HepG2 (cell line): ENCODE results near the gene MED15. TPM values are rescaled to one million over a fixed set of nuclear protein-coding genes. Genes with fewer than 3 reads are reported as not detected.
"Not testable (repeated sequence)": the region's sequence is repeated elsewhere in the genome, so short reads cannot be mapped to it uniquely, and the experiment has no call there.

ENCODE experiments used
- ATAC-seq: fragments of 200-7000 bp; cut with Tn5 transposase; 3 replicates; pipeline ENCODE4 v1.9.1; 2020; ENCODE audit warnings: mild to moderate bottlenecking, moderate library complexity
- BruUV-seq: library from RNA; stranded (reverse); fragments of 400-500 nt; replicated peaks from 2 replicates; lab custom pipeline; 2021; lab: Mats Ljungman, UMichigan
- CTCF ChIA-PET: fragments of 300-600 bp; formaldehyde crosslinking; extraction: SDS; loops from one replicate; lab custom pipeline; 2021; ENCODE audit warnings: low total read pairs, inconsistent platforms, low intra/inter-chr PET ratio; lab: Yijun Ruan, JAX
- POLR2A ChIA-PET: fragments of 350-600 bp; sonication (Branson Sonifier 250); formaldehyde crosslinking; loops from one replicate; lab custom pipeline; 2020; ENCODE audit warnings: antibody characterized with exemption, inconsistent platforms; lab: Yijun Ruan, JAX
- DNase-seq: peaks from one replicate; pipeline ENCODE4 v3.0.0-alpha.2; 2015; ENCODE audit warnings: low spot score
- FAIRE-seq: peaks from 3 replicates; lab custom pipeline; 2011; peaks lifted over from hg19 to GRCh38; lab: Jason Lieb, UNC
- H2AFZ ChIP-seq: one replicate; pipeline ENCODE4 v1.6.1; 2011; ENCODE audit warnings: low read length, inconsistent platforms
- H3K27ac ChIP-seq: fragments of 300-600 bp; 3 replicates; pipeline ENCODE4 v1.8.0; 2011; ENCODE audit warnings: mixed run types, mild to moderate bottlenecking, mixed read lengths, low read length, inconsistent platforms; ENCODE audit not compliant: insufficient read depth; ENCODE audit errors: extremely low read length
- H3K27me3 ChIP-seq, 2 experiments: fragments of 200-600 bp in 1 of 2; 2 replicates in 1 of 2; 3 replicates in 1 of 2; pipeline versions ENCODE4 v1.6.0 to v1.8.0; 2011; ENCODE audit warnings: low read length in 2 of 2, mild to moderate bottlenecking in 2 of 2, moderate library complexity in 2 of 2, inconsistent platforms in 1 of 2; ENCODE audit not compliant: insufficient read depth in 2 of 2, control insufficient read depth in 1 of 2
- H3K36me3 ChIP-seq, 2 experiments: fragments of 200-600 bp in 1 of 2; replicated peaks in 1 of 2; 2 replicates in 1 of 2; 3 replicates in 1 of 2; pipeline versions ENCODE4 v1.5.1 to v1.8.0; 2011; ENCODE audit warnings: low read length in 2 of 2, inconsistent platforms in 1 of 2; ENCODE audit not compliant: insufficient read depth in 2 of 2, control insufficient read depth in 1 of 2
- H3K4me1 ChIP-seq: 2 replicates; pipeline ENCODE4 v1.5.1; 2012; ENCODE audit warnings: low read length, inconsistent platforms; ENCODE audit not compliant: insufficient read depth
- H3K4me2 ChIP-seq: 2 replicates; pipeline ENCODE4 v1.6.0; 2011; ENCODE audit warnings: low read depth, low read length, inconsistent platforms
- H3K4me3 ChIP-seq, 3 experiments: fragments of 200-600 bp in 1 of 3; sonication (generic), shearing (Covaris generic) in 1 of 3; replicated peaks in 1 of 3; 2 replicates each; pipeline ENCODE4 v1.5.1; 2011 to 2016; ENCODE audit warnings: low read length in 3 of 3, inconsistent platforms in 2 of 3, low read depth in 2 of 3, mild to moderate bottlenecking in 2 of 3, control low read depth in 1 of 3, mixed read lengths in 1 of 3; ENCODE audit not compliant: insufficient read depth in 1 of 3
- H3K79me2 ChIP-seq: one replicate; pipeline ENCODE4 v1.6.1; 2011; ENCODE audit warnings: low read length, inconsistent platforms; ENCODE audit not compliant: insufficient read depth
- H3K9ac ChIP-seq: 2 replicates; pipeline ENCODE4 v1.6.0; 2011; ENCODE audit warnings: mild to moderate bottlenecking, low read depth, low read length, inconsistent platforms; ENCODE audit not compliant: insufficient read depth
- H3K9me3 ChIP-seq: 2 replicates; pipeline ENCODE4 v1.5.1; 2012; ENCODE audit warnings: mild to moderate bottlenecking, low read length
- H4K20me1 ChIP-seq: 2 replicates; pipeline ENCODE4 v1.6.0; 2011; ENCODE audit warnings: inconsistent platforms, mild to moderate bottlenecking, low read length, moderate library complexity; ENCODE audit not compliant: insufficient read depth
- KAT2B ChIP-seq: fragments of 150-350 bp; IDR thresholded peaks from 2 replicates; pipeline ENCODE4 v1.6.1; 2014; ENCODE audit warnings: low read depth, low read length, borderline replicate concordance
- MAFF ChIP-seq: IDR thresholded peaks from 2 replicates; pipeline ENCODE4 v1.6.1; 2011; ENCODE audit warnings: low read depth, low read length, improper control_type of control experiment
- SYNCRIP ChIP-seq: fragments of 200-400 bp; formaldehyde crosslinking; IDR thresholded peaks from 2 replicates; pipeline ENCODE4 v1.6.1; 2018; ENCODE audit warnings: mild to moderate bottlenecking, low read depth, low read length; ENCODE audit not compliant: insufficient read depth
- TBX2 ChIP-seq: sonication (generic); formaldehyde crosslinking; IDR thresholded peaks from 2 replicates; pipeline ENCODE4 v1.5.0; 2020; ENCODE audit warnings: missing genetic modification reagents, mild to moderate bottlenecking, borderline replicate concordance
- TRIM24 ChIP-seq: sonication (generic); formaldehyde crosslinking; IDR thresholded peaks from 2 replicates; pipeline ENCODE4 v1.8.0; 2022; ENCODE audit warnings: mild to moderate bottlenecking, missing genetic modification reagents
- ZNF776 ChIP-seq: sonication (generic); formaldehyde crosslinking; IDR thresholded peaks from 2 replicates; pipeline ENCODE4 v1.4.0; 2020; ENCODE audit warnings: mild to moderate bottlenecking, missing genetic modification reagents
- ZNF883 ChIP-seq: sonication (generic); formaldehyde crosslinking; IDR thresholded peaks from 2 replicates; pipeline ENCODE4 v1.5.1; 2020; ENCODE audit warnings: mild to moderate bottlenecking, missing genetic modification reagents; ENCODE audit errors: not compliant biosample characterization
- WGBS: methylation state at CpG from one replicate; pipeline ENCODE4 v1.1.6; 2017; ENCODE audit warnings: low lambda C conversion rate; 5-methylcytosine and 5-hydroxymethylcytosine counted together
- in situ Hi-C: cut with HindIII; loops from 2 replicates; pipeline ENCODE4 v1.10.0; 2017; ENCODE audit warnings: low pct_unique_long_range_greater_than_20kb; ENCODE audit not compliant: extremely low pct_ligation_motif_present
- intact Hi-C: fragments of 100-400 bp; cut with micrococcal nuclease; formaldehyde crosslinking; loops from one replicate; pipeline ENCODE4 v1.10.0; 2022; ENCODE audit not compliant: unreplicated experiment
- polyA plus RNA-seq, 8 experiments: library from polyadenylated mRNA; depleted of rRNA in 3 of 8; stranded (reverse) in 7 of 8; unstranded in 1 of 8; fragments of >200 nt; fragmentation: Illumina TruSeq in 4 of 8; extraction: Trizol in 4 of 8; gene quantifications; 2 replicates each; pipeline versions ENCODE4 v1.2.1 to v1.2.3, GENCODE V29; 2011 to 2016; ENCODE audit warnings: low read depth in 4 of 8, missing spikeins in 1 of 8, mixed read lengths in 1 of 8; ENCODE audit not compliant: insufficient read depth in 1 of 8
- total RNA-seq, 5 experiments: library from RNA; depleted of rRNA; stranded (reverse); fragments of >200 nt; fragmentation: Illumina TruSeq; extraction: Trizol; gene quantifications; 2 replicates each; pipeline ENCODE4 v1.2.3, GENCODE V29; 2016; ENCODE audit warnings: low read depth in 1 of 5
- TF ChIP-seq, protein P1 (sequence below): IDR thresholded peaks from 2 replicates; pipeline ENCODE4 v1.6.1; 2016; ENCODE audit warnings: low read depth, control low read depth

The MED15 gene
- total and polyA plus RNA-seq, 2 of the 13 experiments (the other 11 are each of a cell fraction or from before 2014, with no cell fraction given), result 14.3 to 27.0 TPM

DNA sequence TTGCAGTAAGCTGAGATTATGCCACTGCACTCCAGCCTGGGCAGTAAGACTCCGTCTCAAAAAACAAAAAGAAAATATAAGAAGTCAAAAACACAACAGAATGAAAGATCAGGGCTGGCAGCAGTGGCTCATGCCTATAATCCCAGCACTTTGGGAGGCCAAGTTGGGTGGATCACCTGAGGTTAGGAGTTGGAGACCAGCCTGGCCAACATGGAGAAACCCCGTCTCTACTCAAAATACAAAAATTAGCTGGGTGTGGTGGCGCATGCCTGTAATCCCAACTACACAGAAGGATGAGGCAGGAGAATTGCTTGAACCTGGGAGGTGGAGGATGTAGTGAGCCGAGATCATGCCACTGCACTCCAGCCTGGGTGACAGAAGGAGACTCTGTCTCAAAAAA, 87.1 kb downstream of the MED15 start:
- BruUV-seq, FAIRE-seq, H2AFZ ChIP-seq, H3K4me3 ChIP-seq, H3K4me2 ChIP-seq, H3K79me2 ChIP-seq, H4K20me1 ChIP-seq, H3K27ac ChIP-seq, CTCF ChIA-PET, H3K27me3 ChIP-seq, H3K9ac ChIP-seq, H3K9me3 ChIP-seq, POLR2A ChIA-PET, in situ Hi-C loops, ATAC-seq, intact Hi-C loops, H3K36me3 ChIP-seq, DNase-seq: not testable (repeated sequence)
- 46% methylated on average over 4 of the region's 4 CpGs for WGBS
- peaks cover 11% of the 10 kb centered on the region for H3K4me1 ChIP-seq

DNA sequence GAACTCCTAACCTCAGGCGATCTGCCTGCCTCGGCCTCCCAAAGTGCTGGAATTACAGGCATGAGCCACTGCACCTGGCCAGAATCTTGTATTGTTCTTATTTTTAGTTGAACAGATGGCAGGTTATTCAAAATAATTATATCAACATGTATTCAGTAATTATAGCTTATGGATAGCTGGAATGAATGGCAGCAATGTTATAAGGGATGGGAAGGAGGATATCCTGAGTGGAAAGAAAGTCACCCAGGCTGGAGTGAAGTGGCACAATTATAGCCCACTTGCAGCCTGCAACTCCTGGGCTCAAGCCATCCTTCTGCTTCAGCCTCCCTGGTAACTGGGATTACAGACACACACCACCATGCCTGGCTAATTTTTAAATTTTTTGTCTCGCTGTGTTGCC, 88.1 kb downstream of the MED15 start:
- ATAC-seq, result no peak
- in situ Hi-C loops, result no loop called here
- POLR2A ChIA-PET, result no interaction called here

More for the DNA sequence above, 88.1 kb downstream of the MED15 start:
- no peak for TF ChIP-seq TRIM24 (CRISPR knock-in tag)
- TF ChIP-seq, protein P1, sequence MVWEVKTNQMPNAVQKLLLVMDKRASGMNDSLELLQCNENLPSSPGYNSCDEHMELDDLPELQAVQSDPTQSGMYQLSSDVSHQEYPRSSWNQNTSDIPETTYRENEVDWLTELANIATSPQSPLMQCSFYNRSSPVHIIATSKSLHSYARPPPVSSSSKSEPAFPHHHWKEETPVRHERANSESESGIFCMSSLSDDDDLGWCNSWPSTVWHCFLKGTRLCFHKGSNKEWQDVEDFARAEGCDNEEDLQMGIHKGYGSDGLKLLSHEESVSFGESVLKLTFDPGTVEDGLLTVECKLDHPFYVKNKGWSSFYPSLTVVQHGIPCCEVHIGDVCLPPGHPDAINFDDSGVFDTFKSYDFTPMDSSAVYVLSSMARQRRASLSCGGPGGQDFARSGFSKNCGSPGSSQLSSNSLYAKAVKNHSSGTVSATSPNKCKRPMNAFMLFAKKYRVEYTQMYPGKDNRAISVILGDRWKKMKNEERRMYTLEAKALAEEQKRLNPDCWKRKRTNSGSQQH (CRISPR knock-in tag), result no peak
- no peak for TF ChIP-seq ZNF883 (CRISPR knock-in tag)
- TF ChIP-seq KAT2B, result no peak
- TF ChIP-seq ZNF776, result no peak
- no peak for TF ChIP-seq SYNCRIP
- no peak for TF ChIP-seq TBX2
- no peak for TF ChIP-seq MAFF
- TF ChIP-seq, all 625 proteins: peak for 0
- H3K27me3 ChIP-seq, result peaks cover 2 to 9% of the 10 kb centered on the region in 2 experiments; a peak in 3 of 5 replicates
- H3K9ac ChIP-seq, result no peak overlapping the region
- no peaks in the 10 kb centered on the region for H3K36me3 ChIP-seq
- DNase-seq (no peak), FAIRE-seq (no peak)
- intact Hi-C loops, result no loop called here
- no peaks in the 10 kb centered on the region for H3K79me2 ChIP-seq
- H2AFZ ChIP-seq, result no peak overlapping the region
- H3K4me1 ChIP-seq, result peaks cover 13% of the 10 kb centered on the region
- H3K4me2 ChIP-seq, result no peak overlapping the region
- 8% methylated on average over 3 of the region's 3 CpGs for WGBS
- no peaks in the 10 kb centered on the region for H3K9me3 ChIP-seq
- no TSS peak for BruUV-seq
- no peaks in the 10 kb centered on the region for H4K20me1 ChIP-seq
- CTCF ChIA-PET, result no interaction called here
- no peak overlapping the region for H3K4me3 ChIP-seq
- no peak overlapping the region for H3K27ac ChIP-seq
